Fibroblast of lung (primary cell): Measurements from ENCODE around the gene EBF3.

ENCODE experiments used
- CTCF ChIP-seq, 2 donors: IDR thresholded peaks in 1 of 2; conservative IDR thresholded peaks in 1 of 2; 1 replicate in 1 of 2; 2 replicates in 1 of 2; pipeline ENCODE4 v1.5.1; 2011 to 2012; ENCODE audit warnings: low read length in 2 of 2, control low read depth in 1 of 2, inconsistent platforms in 1 of 2, low read depth in 1 of 2, mild to moderate bottlenecking in 1 of 2
- EZH2 ChIP-seq: IDR thresholded peaks from 2 replicates; pipeline ENCODE4 v1.5.1; 2012; ENCODE audit warnings: low read length, control low read depth, mild to moderate bottlenecking; ENCODE audit errors: missing control alignments

- TF ChIP-seq CTCF (conservative IDR thresholded peaks at IDR 0.05 in 1 of 2, IDR thresholded peaks at IDR 0.05 in 1 of 2; ENCODE audit: low read depth in 1 of 2, low read length in 2 of 2) (no peak), EZH2 (no peak)
These were observed 69.4 kb downstream of the EBF3 start for GRCh38 chr10:129894698-129895097.
